GM19397 (cell line): Measurements from ENCODE around the gene SMAD4.
"Not testable (repeated sequence)": the region's sequence is repeated elsewhere in the genome, so short reads cannot be mapped to it uniquely, and the experiment has no call there.

Experiments used
- ATAC-seq: cut with Tn5 transposase; IDR thresholded peaks from one replicate; pipeline ENCODE4 v1.9.1; 2021; ENCODE audit warnings: mild to moderate bottlenecking, moderate library complexity; ENCODE audit not compliant: unreplicated experiment

SMAD4 gene

DNA sequence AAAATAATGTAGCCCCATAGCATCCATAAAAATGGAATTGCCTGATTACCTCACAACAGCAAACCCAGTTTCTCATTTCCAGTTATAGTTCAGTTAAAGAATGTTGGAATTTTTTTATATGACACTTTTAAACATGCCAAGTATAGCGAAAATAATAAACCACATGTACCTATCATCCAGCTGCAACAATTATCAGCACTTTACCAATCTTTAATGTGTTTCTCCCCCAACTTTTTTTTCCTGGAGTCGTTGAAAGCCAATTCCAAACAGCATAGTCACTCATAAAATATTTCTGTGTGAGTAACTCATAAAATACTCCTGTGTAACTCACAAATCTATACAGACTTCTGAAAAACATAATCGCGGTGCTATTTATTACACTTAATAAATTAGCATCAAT lies 38.1 kb downstream of the SMAD4 start:
- no peak for ATAC-seq

DNA sequence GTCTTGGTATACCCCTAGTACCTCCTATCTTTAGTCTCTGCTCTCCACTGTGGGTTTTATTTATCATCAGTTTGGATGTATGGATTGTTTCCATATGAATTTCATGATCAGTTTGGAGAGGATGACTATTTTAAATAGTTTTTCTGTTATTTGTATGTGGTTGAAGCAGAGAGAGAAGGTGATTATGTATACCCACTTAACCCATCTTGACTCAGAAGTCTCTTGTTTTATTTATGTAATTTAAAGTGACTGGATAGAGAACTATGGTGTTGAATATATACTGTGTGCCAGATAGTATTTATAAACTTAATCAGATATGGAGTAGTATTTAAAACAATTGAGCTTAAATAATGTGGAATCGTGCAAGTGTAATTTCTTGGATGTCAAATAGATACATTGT lies 39.9 kb downstream of the SMAD4 start:
- ATAC-seq = no peak

DNA sequence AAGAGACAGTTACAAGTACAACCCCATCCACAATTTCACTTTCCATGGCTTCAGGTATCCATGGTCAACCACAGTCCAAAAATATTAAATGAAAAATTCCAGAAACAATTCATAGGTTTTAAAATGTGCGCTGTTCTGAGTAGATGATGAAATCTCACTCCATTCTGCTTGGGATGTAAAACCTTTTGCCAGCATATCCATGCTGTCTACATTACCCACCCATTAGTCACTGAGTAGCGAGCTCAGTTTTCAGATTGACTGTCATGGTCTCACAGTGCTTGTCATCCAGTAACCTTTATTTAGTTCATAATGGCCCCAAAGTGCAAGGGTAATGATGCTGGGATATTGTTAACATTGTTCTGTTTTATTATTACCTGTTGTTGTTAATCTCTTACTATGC lies 40.5 kb downstream of the SMAD4 start:
- no peak for ATAC-seq

DNA sequence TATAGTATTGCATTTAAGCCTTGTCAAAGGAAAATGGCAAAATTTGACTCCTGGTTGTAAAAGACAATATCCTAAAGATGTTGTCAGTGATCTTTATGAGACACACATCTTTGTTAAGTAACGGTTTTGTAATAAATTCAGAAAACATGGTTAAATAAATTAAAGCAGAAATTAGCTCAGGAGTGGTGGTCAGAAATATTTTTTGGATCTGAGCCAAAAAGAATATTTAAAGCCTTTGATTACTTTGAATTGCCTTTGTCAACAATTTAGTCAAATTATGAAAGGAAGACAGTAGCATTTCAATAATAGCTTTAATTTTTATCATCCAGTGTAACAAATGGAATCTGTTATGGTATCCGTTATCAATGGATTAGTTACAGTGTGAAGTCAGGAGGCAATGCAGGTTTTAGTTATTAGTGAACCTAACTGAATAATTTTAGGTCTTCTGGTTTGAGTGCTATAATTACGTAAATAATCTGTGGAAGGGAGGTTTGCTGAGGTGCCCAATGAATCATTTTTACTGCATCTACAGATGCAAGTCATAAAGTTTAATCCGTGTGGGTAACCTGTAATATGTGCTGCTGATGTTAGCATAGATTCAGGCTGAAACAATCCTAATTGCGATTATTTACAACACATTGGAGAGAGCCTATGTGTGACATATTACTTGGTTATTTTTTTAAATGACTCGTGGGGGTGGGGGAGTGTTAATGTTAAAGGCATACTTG lies 42.7 kb downstream of the SMAD4 start:
- no peak for ATAC-seq

DNA sequence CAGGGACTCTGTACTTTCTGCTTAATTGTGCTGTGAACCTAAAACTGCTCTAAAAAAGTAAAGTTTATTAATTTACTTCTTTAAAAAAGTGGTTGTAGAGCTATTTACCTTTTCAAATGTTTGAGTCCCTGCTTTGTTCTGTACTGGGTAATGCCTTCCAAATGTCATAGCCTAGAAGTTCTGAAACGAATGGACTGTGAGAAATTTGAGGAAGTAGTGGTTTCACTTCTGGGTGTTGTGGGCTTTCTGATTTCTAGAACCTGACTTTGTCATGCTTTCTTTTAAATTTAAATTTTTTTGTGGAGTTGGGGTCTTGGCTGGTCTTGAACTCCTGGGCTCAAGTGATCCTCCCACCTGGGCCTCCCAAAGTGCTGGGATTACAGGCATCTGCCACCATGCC lies 44.6 kb downstream of the SMAD4 start:
- peak; percentile 83 for ATAC-seq

DNA sequence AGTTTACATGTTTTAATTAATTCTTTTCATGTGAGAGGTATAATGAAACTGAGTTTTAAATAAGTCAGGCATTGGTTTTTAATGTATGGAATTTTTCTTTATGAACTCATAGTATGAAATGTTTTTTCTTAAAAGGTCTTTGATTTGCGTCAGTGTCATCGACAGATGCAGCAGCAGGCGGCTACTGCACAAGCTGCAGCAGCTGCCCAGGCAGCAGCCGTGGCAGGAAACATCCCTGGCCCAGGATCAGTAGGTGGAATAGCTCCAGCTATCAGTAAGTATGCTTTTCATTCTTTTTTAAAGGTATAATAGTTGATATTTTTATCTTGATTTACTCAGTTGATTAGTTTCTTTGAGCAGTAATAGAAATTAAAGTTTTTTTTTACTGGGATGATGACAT lies 46.5 kb downstream of the SMAD4 start:
- no peak for ATAC-seq

DNA sequence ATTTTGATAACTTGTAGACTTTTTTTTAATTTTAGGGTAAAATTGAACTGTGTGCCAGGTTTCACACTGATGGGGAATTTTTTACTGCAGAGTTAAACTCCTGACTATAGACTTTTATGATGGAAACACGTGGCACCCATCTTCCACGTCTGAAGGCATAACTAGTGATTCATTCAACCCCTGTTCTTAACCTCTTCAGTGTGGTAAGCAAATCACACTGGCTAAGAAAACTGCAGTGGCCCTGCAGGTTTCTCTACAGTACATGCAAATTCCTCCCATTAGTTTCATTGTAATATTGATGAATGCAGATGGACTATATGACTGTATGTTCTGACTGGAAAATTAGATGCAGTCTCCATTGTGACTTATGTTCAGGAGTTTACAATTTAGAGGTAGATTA lies 47.2 kb downstream of the SMAD4 start:
- peak; percentile 52 for ATAC-seq

DNA sequence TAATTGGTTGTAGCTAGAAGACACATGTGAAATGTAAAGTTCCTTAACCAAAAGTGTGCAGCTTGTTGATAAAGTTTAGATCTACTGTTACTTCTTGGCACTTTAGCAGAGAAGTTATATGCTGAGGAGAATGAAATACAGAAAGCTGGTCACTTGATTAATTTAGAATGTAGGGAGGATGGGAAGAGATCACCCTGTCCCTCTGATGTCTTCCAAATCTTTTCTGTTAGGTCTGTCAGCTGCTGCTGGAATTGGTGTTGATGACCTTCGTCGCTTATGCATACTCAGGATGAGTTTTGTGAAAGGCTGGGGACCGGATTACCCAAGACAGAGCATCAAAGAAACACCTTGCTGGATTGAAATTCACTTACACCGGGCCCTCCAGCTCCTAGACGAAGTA lies 48.0 kb downstream of the SMAD4 start:
- ATAC-seq = no peak

DNA sequence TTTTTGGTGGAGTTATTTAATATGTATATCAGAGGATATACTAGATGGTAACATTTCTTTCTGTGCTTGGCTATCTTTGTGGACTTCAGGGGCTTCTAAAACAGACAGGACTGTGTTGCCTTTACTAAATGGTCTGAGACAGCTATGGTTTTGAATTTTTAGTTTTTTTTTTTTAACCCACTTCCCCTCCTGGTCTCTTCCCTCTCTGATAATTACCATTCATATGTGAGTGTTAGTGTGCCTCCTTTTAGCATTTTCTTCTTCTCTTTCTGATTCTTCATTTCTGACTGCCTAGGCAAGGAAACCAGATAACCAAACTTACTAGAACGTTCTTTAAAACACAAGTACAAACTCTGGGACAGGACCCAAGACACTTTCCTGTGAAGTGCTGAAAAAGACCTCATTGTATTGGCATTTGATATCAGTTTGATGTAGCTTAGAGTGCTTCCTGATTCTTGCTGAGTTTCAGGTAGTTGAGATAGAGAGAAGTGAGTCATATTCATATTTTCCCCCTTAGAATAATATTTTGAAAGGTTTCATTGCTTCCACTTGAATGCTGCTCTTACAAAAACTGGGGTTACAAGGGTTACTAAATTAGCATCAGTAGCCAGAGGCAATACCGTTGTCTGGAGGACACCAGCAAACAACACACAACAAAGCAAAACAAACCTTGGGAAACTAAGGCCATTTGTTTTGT lies 52.7 kb downstream of the SMAD4 start:
- ATAC-seq = no peak

DNA sequence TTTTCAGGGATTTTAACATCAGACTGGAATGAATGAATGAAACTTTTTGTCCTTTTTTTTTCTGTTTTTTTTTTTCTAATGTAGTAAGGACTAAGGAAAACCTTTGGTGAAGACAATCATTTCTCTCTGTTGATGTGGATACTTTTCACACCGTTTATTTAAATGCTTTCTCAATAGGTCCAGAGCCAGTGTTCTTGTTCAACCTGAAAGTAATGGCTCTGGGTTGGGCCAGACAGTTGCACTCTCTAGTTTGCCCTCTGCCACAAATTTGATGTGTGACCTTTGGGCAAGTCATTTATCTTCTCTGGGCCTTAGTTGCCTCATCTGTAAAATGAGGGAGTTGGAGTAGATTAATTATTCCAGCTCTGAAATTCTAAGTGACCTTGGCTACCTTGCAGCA lies 53.4 kb downstream of the SMAD4 start:
- no peak for ATAC-seq

DNA sequence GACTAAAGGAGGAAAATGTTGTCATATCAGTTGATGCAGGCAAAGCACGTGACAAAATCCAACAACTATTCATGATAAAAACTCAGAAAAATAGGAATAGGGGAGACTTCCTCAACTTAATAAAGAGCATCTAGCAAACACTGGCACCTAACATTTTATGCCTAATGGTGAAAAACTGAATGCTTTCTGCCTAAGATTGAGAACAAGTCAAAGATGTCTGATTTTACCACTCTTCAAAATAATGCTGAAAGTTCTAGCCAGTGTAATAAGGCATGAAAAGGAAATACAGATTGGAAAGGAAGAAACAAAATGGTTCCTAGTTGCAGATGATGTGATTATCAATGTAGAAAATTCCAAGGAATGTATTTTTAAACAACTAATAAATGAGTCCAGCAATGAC lies 58.4 kb downstream of the SMAD4 start:
- no peak for ATAC-seq

DNA sequence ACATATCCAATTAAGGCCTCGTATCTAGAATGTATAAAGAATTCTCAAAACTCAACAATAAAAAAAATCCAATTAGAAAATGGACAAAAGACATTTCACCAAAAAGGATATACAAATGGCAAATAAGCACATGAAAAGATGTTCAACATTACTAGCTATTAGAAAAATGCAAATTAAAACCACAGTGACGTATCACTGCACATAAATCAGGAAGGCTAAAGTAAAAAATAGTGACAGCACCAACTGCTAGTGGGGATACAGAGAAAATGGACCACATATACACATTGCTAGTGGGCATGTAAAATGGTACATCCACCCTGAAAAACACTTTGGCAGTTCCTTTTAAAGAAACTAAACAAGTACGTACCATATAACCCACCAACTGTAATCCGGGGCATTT lies 59.7 kb downstream of the SMAD4 start:
- ATAC-seq = no peak

DNA sequence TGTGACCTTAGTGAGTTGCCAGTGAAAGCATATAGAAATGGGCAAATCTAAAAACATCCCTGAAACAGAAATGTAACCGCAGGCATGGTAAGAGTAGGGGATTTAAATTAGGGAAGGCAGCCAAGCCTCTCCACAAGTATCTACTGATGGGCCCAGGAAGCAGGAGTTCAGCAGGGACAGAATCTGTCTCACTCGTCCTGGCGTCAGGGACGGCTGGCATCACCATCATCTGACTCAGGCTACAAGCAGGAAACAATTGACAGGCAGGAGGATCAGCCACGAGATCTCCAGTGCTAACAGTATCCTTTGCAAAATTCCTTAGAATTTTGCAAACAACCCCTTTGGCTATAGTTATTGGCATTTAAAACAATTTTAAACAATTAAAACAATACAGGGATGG lies 61.3 kb downstream of the SMAD4 start:
- ATAC-seq = no peak

DNA sequence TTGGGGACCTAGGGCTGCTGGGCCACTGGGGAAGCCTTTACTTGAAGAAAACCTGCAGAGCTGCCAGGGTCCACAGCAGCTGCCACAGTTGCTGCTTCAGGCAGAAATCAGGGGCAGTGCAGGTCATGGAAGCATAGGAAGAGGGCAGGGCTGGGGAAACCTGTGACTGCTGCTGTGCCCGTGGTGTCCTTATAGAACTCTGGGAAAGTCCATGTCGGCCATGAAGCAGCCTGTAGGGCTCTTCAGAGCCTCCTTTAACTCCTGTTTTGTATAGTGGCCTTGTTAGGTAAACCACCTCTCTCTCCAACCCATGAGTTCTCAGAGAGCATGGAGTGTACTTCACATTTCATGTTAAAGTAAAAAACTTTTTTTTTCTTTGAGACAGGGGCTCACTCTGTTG lies 62.1 kb downstream of the SMAD4 start:
- no peak for ATAC-seq

DNA sequence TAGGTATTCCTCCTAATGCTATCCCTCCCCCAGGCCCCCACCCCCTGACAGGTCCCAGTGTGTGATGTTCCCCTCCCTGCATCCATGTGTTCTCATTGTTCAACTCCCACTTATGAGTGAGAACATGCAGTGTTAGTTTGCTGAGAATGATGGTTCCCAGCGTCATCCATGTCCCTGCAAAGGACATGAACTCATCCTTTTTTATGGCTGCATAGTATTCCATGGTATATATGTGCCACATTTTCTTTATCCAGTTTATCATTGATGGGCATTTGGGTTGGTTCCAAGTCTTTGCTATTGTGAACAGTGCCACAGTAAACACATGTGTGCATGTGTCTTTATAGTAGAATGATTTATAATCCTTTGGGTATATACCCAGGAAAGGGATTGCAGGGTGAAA lies 63.0 kb downstream of the SMAD4 start:
- not testable (repeated sequence) for ATAC-seq

DNA sequence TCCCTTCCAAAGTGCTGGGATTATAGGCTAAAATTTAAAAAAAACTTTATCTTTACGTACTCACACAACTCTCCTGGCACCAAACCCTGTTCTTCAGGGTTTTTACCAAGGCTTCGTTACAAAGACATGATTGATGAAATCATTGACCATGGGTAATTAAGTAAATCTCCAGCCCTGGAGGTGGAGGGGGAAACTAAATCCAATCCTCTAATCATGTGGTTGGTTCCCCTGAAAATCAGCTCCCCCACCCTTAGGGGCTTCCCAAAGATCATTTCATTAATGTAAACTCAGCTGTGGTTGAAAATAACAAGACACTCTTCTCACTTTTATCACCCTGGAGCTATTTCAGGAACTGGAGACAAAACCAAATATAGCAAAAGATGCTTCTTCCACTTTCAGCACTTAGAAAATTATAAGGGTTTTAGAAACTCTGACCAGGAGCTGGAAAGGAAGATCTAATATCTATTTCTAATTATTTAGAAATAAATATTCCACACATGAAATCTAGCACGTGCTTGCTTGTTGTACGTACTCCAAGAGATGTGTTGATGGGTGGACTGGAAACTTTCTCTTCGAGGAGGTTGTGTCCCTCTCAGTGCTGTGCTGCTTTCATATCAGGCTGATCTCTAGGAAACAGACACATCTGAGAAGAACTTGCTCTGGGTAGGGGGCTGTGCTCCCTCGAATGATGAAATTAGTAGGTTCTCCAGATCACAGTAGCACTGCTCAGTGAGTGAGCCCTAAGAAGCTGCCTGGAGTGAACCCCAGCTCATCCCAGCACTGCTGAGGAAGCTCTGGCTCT lies 67.2 kb downstream of the SMAD4 start:
- ATAC-seq = no peak

DNA sequence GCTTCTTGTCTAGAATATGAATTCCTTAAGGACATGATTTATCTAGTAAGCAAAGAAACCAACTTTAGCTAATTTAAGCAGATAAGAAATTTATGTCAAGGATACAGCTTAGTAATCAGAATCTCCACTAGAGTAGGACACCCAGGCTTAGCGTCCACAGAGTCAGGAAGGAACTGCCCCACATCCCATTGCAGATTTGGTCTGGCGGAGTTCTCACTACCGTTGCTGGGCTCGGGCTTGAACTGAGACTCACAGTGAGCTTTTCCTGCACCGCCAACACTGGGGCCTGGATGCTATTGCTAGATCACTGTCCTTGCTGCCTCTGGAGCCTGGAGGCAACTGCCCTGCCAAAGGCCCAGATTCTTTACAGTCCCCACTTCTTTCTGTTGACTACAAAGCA lies 68.1 kb downstream of the SMAD4 start:
- no peak for ATAC-seq

DNA sequence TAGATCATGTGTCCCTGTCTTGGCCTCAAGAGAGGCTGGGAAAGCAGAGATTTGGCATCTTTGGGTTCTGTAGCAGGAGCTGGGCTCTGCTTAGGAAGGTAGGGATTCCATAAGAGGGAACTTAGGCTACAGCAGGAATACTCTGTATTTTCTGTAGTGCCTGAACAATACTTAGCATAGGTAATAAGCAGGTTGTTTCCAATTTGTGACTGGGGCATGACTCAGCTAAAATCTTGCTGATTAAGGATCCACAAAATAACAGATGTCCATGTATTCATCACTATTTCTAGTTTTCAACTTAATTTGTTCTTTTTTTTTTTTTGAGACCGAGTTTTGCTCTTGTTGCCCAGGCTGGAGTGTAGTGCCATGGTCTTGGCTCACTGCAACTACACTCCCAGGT lies 68.5 kb downstream of the SMAD4 start:
- no peak for ATAC-seq

DNA sequence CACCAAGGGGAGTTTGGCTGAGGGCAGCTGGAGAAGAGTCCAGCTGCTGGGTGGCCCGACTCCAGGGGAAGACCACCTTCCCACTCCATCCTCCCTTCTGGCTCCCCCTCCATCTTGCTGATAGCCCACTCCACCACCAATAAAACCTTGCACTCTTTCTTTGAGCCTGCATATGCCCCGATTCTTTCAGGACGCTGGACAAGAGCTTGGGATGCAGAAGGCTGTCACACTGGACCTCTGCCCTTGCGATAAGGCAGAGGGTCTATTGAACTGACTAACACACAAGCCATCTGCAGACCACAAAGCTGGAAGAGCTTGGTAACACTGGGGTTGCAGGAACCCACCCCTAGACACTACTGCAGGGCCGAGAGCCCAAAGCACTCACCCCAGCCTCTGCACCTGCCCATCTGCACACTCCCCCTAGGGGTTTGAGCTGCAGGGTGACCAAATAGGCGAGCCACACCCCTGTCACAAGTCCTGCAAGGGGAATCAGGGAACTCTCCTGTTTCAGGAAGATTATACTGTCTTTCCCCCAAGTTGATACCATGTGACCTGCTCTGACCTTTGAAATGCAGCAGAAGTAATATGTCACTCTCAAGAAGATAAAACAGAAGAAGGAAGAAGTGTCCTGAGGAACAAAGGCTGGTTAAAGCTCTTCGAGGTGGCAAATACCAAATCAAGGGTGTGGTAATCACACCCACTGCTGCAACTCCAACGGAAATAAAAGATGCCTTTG lies 70.5 kb downstream of the SMAD4 start:
- ATAC-seq = no peak

DNA sequence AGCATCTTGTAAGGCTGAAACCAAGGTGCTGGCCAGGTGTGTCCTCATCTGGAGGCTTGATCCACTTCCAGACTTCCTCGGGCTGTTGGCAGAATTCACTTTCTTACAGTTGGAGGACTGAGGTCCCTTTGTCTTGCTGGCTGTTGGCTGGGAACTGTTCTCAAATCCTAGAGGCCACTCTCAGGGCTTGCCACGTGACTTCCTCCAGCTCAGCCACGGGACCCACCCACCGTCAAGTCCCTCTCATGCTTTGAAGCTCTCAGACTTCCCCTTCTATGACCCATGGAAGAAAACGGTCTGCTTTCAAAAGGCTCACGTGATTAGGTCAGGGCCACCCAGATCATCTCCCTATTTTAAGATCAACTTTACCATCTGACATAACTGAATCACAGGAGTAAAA lies 77.1 kb downstream of the SMAD4 start:
- no peak for ATAC-seq

DNA sequence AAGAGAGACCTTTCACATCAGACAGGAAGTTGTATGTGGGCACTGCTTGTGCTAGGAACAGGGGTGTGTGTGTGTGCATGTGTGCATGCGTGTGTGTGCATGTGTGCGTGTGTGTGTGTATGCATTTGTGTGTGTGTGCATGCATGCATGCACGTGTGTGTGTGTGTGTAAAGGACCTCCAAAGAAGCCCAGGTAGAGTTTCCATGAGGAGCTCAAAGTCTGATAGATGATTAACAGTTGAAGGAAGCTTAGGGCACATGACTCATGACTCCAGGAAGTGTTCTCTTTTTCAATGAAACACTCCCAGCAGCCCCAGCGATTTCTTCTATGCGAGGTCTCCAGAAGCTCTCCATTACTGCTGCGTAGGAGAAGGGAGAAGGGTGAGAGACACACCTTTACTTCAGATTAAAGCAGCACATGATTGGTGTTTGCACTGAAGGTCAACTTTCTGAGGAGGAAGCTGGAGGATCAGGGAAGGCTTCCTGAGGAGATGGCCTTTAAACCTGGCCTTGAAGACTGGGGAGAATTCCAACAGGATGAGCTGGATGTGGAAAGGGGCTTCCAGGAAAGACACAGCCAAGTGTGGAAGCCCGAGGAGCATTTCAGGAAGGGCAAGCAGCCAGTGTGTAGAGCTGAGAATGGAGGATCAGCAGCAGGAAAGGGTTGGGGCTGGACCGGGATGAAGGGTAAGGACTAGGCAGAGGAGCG lies 77.7 kb downstream of the SMAD4 start:
- no peak for ATAC-seq
